HG02852 (cell line): ENCODE data around the gene TRIM49D2.
"Not testable (repeated sequence)": the region's sequence is repeated elsewhere in the genome, so short reads cannot be mapped to it uniquely, and the experiment has no call there.

ENCODE experiments used
- ATAC-seq: cut with Tn5 transposase; IDR thresholded peaks from one replicate; pipeline ENCODE4 v1.9.1; 2021; ENCODE audit warnings: mild to moderate bottlenecking, moderate library complexity; ENCODE audit not compliant: unreplicated experiment

Gene TRIM49D2, protein sequence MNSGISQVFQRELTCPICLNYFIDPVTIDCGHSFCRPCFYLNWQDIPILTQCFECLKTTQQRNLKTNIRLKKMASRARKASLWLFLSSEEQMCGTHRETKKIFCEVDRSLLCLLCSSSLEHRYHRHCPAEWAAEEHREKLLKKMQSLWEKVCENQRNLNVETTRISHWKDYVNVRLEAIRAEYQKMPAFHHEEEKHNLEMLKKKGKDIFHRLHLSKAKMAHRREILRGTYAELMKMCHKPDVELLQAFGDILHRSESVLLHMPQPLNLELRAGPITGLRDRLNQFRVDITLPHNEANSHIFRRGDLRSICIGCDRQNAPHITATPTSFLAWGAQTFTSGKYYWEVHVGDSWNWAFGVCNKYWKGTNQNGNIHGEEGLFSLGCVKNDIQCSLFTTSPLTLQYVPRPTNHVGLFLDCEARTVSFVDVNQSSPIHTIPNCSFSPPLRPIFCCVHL

DNA sequence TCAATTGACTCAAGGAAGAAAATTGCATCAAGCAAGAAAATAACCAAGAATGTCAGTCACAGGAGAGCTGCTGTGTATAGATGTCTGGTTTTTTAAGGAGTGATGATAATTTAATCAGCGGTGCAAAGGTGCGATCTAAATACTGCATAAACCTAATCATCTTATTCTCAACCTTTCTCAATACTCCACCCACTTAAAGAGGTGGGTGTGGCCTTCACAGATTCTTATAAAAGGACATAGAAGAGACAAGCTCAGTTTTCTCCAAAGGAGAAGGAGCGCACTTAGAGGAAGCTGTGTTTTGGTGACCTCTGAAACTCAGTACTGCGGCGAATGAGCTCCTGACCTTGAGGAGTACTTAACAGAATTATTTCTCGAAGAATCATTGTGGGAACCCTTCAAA is at the start of gene TRIM49D2:
Gene TRIM49D2 (plus strand): TSS at position 301 of the 400 bp plus-strand sequence. CDS start 2,698 bp downstream, outside the sequence.
- not testable (repeated sequence) for ATAC-seq

DNA sequence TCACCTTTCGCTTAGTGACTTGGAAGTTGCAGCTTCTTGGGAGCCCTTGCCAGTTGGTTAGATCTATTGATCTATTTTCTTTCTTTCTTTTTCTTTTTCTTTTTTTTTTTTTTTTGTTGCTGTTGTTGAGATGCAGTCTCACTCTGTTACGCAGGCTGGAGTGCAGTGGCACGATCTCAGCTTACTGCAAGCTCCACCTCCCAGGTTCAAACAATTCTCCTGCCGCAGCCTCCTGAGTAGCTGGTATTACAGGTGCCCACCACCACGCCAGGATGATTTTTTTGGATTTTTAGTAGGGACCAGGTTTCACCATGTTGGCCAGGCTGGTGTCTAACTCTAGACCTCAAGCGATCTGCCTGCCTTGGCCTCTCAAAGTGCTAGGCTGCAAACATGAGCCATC is 46.4 kb upstream of the TRIM49D2 start:
- not testable (repeated sequence) for ATAC-seq

DNA sequence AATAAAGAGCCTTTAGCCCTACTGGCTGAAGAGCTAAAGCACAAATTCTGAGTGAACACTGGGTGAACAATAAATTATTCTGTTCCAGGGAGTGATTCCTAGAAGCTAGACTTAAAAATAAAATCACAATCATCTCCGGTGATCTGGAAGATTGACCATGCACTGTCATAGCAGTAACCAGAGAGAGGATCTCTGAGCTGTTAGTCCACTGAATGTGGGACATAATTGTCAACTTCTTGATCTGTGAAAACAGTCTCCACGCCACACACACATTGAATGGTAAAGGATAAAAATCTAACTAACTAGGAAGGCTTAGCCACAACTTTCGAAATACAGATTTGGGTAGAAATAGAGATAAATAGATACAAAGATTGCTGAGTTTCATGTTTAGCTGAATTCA is 30.6 kb upstream of the TRIM49D2 start:
- ATAC-seq, result not testable (repeated sequence)

DNA sequence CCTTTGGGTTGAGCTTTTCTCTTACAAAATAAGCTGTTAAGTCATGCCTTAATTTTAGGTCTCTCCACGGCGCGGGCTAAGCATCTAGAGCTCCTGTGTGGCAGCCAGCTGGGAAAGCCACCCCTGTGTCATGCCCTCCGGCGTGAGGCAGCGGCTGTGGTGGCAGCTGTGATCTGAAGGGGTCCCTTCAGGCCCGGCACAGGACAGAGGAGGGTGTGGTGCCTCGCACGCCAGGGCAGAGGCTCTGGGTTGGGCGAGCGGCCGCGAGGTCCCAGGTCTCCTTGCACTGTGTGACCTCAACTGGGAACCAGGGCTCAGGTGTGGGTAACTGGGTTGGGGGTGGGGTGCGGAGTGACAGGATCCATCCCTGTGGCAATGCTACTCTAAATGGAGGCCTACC is 23.1 kb upstream of the TRIM49D2 start:
- ATAC-seq, result not testable (repeated sequence)

DNA sequence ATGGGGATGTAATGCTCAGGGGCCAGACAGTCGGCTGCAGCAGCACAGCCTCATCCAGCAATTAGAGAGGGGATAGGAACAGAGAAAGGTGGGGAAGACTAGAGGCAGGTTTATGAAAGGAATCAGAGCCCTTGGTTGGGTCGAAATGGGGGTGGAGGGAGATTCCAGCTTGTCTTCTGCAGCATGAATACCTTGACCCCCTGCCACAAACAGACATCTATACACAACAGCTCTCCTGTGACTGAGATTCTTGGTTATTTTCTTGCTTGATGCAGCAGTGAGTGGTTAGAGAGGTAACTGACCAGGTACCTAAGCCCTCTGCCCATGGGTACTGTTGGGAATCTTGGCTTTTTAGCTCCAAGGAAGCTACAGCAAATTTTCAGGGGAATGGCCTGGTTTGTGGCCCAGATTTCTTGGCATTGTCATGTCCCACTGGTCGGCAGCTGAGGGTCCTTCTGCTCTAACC is 1.6 kb upstream of the TRIM49D2 start, which contains the start of gene TRIM49D1:
Gene TRIM49D1 (minus strand): TSS at position 51 of the 466 bp plus-strand sequence. CDS start 4,535 bp downstream, outside the sequence.
- no peak for ATAC-seq

DNA sequence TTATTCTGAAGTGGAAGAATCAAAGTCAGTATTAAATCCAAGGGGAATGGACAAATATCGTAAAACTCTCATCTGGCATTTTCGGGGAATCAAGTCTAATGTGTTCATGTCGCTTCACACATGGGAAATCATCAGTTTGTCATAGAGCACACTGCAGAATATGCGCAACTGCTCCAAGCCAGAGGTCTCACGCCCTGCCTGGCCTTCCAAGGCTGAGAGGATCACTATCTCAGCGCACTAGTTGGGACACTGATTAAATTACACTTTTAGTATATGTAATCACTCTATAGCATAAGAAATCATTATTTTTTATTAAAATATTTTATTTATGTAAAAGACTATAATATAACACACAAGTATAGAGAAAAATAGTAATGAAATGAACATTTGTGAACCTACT is 37.0 kb downstream of the TRIM49D2 start:
- ATAC-seq, result not testable (repeated sequence)

DNA sequence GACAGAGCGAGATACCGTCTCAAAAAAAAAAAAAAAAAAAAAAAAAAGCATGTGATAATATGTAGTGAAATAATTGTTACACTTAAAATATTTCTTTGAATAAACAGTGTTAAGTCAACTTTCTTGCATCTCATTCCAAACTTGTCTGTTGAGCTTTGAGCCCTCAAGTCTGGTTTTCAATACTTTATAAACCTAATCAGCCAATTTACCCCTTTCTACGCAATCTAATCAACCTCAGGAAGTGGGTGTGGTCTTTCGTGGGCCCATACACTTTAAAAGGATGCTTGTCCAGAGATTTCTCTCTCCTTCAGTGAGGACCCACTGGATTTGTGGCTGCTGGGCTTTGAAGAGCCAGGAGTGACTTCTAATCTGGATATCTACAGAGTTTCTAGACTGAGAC is 41.9 kb downstream of the TRIM49D2 start, which contains the start of gene TRIM64:
Gene TRIM64 (plus strand): TSS at position 301 of the 400 bp plus-strand sequence. CDS start 2,467 bp downstream, outside the sequence.
- not testable (repeated sequence) for ATAC-seq
